Aorta (tissue), 5 donors: Measurements from ENCODE around the gene IGF1R. TPM values are rescaled to one million over a fixed set of nuclear protein-coding genes. Genes with fewer than 3 reads are reported as not detected.
A peak's percentile ranks its signal among the peaks of the same experiment; 100 is the strongest.

Experiments used
- ATAC-seq: fragments of 200-7000 bp; cut with Tn5 transposase; one replicate; pipeline ENCODE4 v1.9.1; 2022; ENCODE audit warnings: moderate library complexity; ENCODE audit not compliant: low FRiP score
- DNase-seq, 2 donors: peaks; one replicate each; pipeline ENCODE4 v3.0.0-alpha.2; 2020
- H3K27ac ChIP-seq, 2 donors: one replicate each; pipeline ENCODE4 v1.5.1; 2013; ENCODE audit warnings: low read length in 2 of 2, mild to moderate bottlenecking in 2 of 2, moderate library complexity in 2 of 2, control low read depth in 1 of 2, inconsistent platforms in 1 of 2, low read depth in 1 of 2
- H3K27me3 ChIP-seq, 2 donors: one replicate each; pipeline ENCODE4 v1.6.1; 2013; ENCODE audit warnings: control low read depth in 1 of 2, low read length in 1 of 2, mild to moderate bottlenecking in 1 of 2, moderate library complexity in 1 of 2; ENCODE audit not compliant: insufficient read depth in 2 of 2, control insufficient read depth in 1 of 2
- H3K36me3 ChIP-seq, 2 donors: one replicate each; pipeline ENCODE4 v1.6.1; 2013; ENCODE audit warnings: control low read depth in 1 of 2, low read length in 1 of 2, mild to moderate bottlenecking in 1 of 2; ENCODE audit not compliant: insufficient read depth in 2 of 2, control insufficient read depth in 1 of 2
- H3K4me1 ChIP-seq, 2 donors: one replicate each; pipeline ENCODE4 v1.6.1; 2013; ENCODE audit warnings: low read length in 2 of 2, control low read depth in 1 of 2, mild to moderate bottlenecking in 1 of 2, moderate library complexity in 1 of 2; ENCODE audit not compliant: insufficient read depth in 2 of 2, control insufficient read depth in 1 of 2
- H3K4me3 ChIP-seq, 2 donors: one replicate each; pipeline ENCODE4 v1.5.1; 2013; ENCODE audit warnings: low read length in 2 of 2, control low read depth in 1 of 2, mild to moderate bottlenecking in 1 of 2
- H3K9me3 ChIP-seq: one replicate; pipeline ENCODE4 v1.6.1; 2013; ENCODE audit warnings: mild to moderate bottlenecking, low read length; ENCODE audit not compliant: control insufficient read depth
- WGBS, 2 donors: extraction: QIAGEN DNeasy Blood & Tissue Kit; methylation state at CpG; one replicate each; pipeline ENCODE4 v1.1.7; 2013; 5-methylcytosine and 5-hydroxymethylcytosine counted together
- intact Hi-C, 2 donors: fragments of 100-400 bp; cut with DNase I; formaldehyde crosslinking; loops; one replicate each; pipeline versions ENCODE4 v1.14.2 to v1.15.0; 2022
- polyA plus RNA-seq, 2 donors: library from polyadenylated mRNA; stranded (reverse); fragments of 200-250 nt; gene quantifications; one replicate each; pipeline ENCODE4 v1.2.3, GENCODE V29; 2013
- total RNA-seq, 2 donors: library from RNA; stranded (reverse); fragmentation: NEBNext Ultra II Directional; extraction: Animal tissue kit (Norgen Biotek cat#: 25700); gene quantifications; one replicate each; pipeline ENCODE4 v1.2.1, GENCODE V29; 2021
- donor health status: healthy with polysubstance abuse.
- donor health status: Bipolar disorder and iron deficiency.
- donor health status: DM: no; HTN: no; CAD: no.
- donor health status: DM: no; HTN: no; CAD: no.
- donor health status: DM: yes; HTN: yes; CAD: no.

The IGF1R gene
- total and polyA plus RNA-seq, 4 donors = 7.5 to 137 (median 50.7) TPM

GRCh38 chr15:98891301-98891700 lies 243.0 kb downstream of the IGF1R start:
- intact Hi-C loops = no loop called here
- DNase-seq = no peak
- peak overlapping the region in 1 of 2 donors; percentile 10 for H3K27ac ChIP-seq

GRCh38 chr15:98893401-98893800 lies 245.1 kb downstream of the IGF1R start:
- DNase-seq = no peak
- Histone ChIP-seq H3K9me3 (no peaks in the 10 kb centered on the region), H3K4me3 (no peak overlapping the region), H3K27ac (peak overlapping the region in 1 of 2 donors; percentile 18), H3K4me1 (peaks cover 2 to 12% of the 10 kb centered on the region in 2 donors), H3K36me3 (no peaks in the 10 kb centered on the region), H3K27me3 (no peaks in the 10 kb centered on the region)
- no peak for ATAC-seq
- intact Hi-C loops = no loop called here
- WGBS, 2 donors = 76 to 82% methylated on average over 6 of the region's 6 CpGs

More at GRCh38 chr15:98891301-98891700, 243.0 kb downstream of the IGF1R start:
- H3K36me3 ChIP-seq = no peaks in the 10 kb centered on the region
- no peaks in the 10 kb centered on the region for H3K27me3 ChIP-seq
- ATAC-seq = peak; percentile 13
- no peaks in the 10 kb centered on the region for H3K9me3 ChIP-seq
- WGBS, 2 donors = 96 to 97% methylated on average over 31 of the region's 31 CpGs
- H3K4me3 ChIP-seq = no peak overlapping the region
- peaks cover 0 to 8% of the 10 kb centered on the region in 2 donors for H3K4me1 ChIP-seq

GRCh38 chr15:98894312-98894711 lies 246.0 kb downstream of the IGF1R start:
- ATAC-seq = no peak
- WGBS, 2 donors = 78 to 81% methylated on average over 4 of the region's 4 CpGs

GRCh38 chr15:98896002-98896721 lies 247.8 kb downstream of the IGF1R start:
- Histone ChIP-seq H3K36me3 (no peaks in the 10 kb centered on the region), H3K27ac (peak overlapping the region; percentile 47 to 52), H3K4me1 (peaks cover 2 to 7% of the 10 kb centered on the region in 2 donors), H3K27me3 (no peaks in the 10 kb centered on the region), H3K4me3 (no peak overlapping the region), H3K9me3 (no peaks in the 10 kb centered on the region)
- WGBS, 2 donors = 92% methylated on average over 5 of the region's 5 CpGs
- intact Hi-C loops = loop anchor here in 1 of 2 donors (2.0 kb wide), 2 partner anchors 21 to 41 kb away; no protein-coding TSS in a partner anchor
- no peak for ATAC-seq
- DNase-seq = no peak

More at GRCh38 chr15:98894312-98894711, 246.0 kb downstream of the IGF1R start:
- Histone ChIP-seq H3K4me1 (peaks cover 2 to 12% of the 10 kb centered on the region in 2 donors), H3K27me3 (no peaks in the 10 kb centered on the region), H3K9me3 (no peaks in the 10 kb centered on the region), H3K27ac (no peak overlapping the region), H3K4me3 (no peak overlapping the region), H3K36me3 (no peaks in the 10 kb centered on the region)
- DNase-seq = no peak
- intact Hi-C loops = no loop called here

GRCh38 chr15:98896802-98897732 lies 248.7 kb downstream of the IGF1R start:
- no peak for DNase-seq

GRCh38 chr15:98898122-98898521 lies 249.8 kb downstream of the IGF1R start:
- Histone ChIP-seq H3K27me3 (no peaks in the 10 kb centered on the region), H3K4me3 (no peak overlapping the region), H3K27ac (peak overlapping the region in 1 of 2 donors; percentile 42), H3K9me3 (no peaks in the 10 kb centered on the region), H3K36me3 (no peaks in the 10 kb centered on the region), H3K4me1 (peaks cover 2 to 7% of the 10 kb centered on the region in 2 donors)
- 77 to 82% methylated on average over 2 of the region's 2 CpGs for WGBS, 2 donors
- ATAC-seq = no peak
- intact Hi-C loops = no loop called here
- no peak for DNase-seq

More at GRCh38 chr15:98896802-98897732, 248.7 kb downstream of the IGF1R start:
- peak overlapping the region; percentile 52 to 83 for H3K27ac ChIP-seq
- ATAC-seq = peak; percentile 73
- no peaks in the 10 kb centered on the region for H3K36me3 ChIP-seq
- WGBS, 2 donors = 19 to 21% methylated on average over 12 of the region's 12 CpGs
- no peak overlapping the region for H3K4me3 ChIP-seq
- intact Hi-C loops = loop anchor here in 1 of 2 donors (2.0 kb wide), 2 partner anchors 20 to 42 kb away; no protein-coding TSS in a partner anchor
- H3K4me1 ChIP-seq = peaks cover 2 to 7% of the 10 kb centered on the region in 2 donors
- H3K9me3 ChIP-seq = no peaks in the 10 kb centered on the region
- no peaks in the 10 kb centered on the region for H3K27me3 ChIP-seq

- WGBS, 2 donors = 82 to 86% methylated on average over 20 of the region's 20 CpGs
- no peaks in the 10 kb centered on the region for H3K36me3 ChIP-seq
- no peaks in the 10 kb centered on the region for H3K27me3 ChIP-seq
- H3K4me1 ChIP-seq = peaks cover 6 to 7% of the 10 kb centered on the region in 2 donors
- ATAC-seq = peak; percentile 26
- H3K9me3 ChIP-seq = no peaks in the 10 kb centered on the region
- H3K27ac ChIP-seq = no peak overlapping the region
- H3K4me3 ChIP-seq = no peak overlapping the region
- no peak for DNase-seq
- intact Hi-C loops = no loop called here
These were observed 251.1 kb downstream of the IGF1R start for GRCh38 chr15:98899272-98900021.

- H3K36me3 ChIP-seq = no peaks in the 10 kb centered on the region
- 55 to 60% methylated on average over 5 of the region's 5 CpGs for WGBS, 2 donors
- peaks cover 7 to 9% of the 10 kb centered on the region in 2 donors for H3K4me1 ChIP-seq
- no peak overlapping the region for H3K27ac ChIP-seq
- DNase-seq (no peak), ATAC-seq (no peak)
- H3K4me3 ChIP-seq = no peak overlapping the region
- intact Hi-C loops = no loop called here
- H3K9me3 ChIP-seq = no peaks in the 10 kb centered on the region
- H3K27me3 ChIP-seq = no peaks in the 10 kb centered on the region
These were observed 252.0 kb downstream of the IGF1R start for GRCh38 chr15:98900356-98900755.
